ENCODE measurements around the gene RASSF4.

RASSF4 gene

DNA sequence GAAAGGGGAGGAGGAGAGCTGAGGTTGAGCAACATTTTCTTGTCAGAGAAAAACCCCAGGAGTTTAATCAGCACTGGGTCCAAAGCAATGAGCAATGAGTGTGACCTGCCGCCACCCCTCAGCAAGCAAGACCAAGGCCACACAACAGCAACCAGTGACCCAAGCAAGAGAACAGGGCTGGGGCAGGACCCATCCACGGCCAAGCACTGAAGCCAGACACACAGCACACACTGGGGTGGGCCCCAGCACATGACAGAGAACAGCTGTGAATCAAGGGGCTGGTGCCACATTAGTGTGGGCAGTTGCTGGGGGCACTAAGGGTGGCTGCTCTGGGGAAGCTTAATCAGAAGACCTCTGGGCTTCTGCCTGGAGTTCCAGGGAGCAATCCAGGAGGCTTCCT is 32.2 kb upstream of the RASSF4 start:
- TF ChIP-seq CTCF (IDR thresholded peaks at IDR 0.05; ENCODE audit: low read length, missing control alignments), result no peak
- peak; percentile 51 for DNase-seq (ENCODE audit: low read depth)

GRCh38 chr10:44928462-44928861 is 31.1 kb upstream of the RASSF4 start:
- no peak overlapping the region for H3K4me3 ChIP-seq (replicated peaks; ENCODE audit: low read depth, low read length)
- TF ChIP-seq CTCF (IDR thresholded peaks at IDR 0.05; ENCODE audit: low read length, missing control alignments), result no peak
- no peak for DNase-seq (ENCODE audit: low read depth)

More for the DNA sequence above, 32.2 kb upstream of the RASSF4 start:
- H3K4me3 ChIP-seq (replicated peaks; ENCODE audit: low read depth, low read length), result no peak overlapping the region

DNA sequence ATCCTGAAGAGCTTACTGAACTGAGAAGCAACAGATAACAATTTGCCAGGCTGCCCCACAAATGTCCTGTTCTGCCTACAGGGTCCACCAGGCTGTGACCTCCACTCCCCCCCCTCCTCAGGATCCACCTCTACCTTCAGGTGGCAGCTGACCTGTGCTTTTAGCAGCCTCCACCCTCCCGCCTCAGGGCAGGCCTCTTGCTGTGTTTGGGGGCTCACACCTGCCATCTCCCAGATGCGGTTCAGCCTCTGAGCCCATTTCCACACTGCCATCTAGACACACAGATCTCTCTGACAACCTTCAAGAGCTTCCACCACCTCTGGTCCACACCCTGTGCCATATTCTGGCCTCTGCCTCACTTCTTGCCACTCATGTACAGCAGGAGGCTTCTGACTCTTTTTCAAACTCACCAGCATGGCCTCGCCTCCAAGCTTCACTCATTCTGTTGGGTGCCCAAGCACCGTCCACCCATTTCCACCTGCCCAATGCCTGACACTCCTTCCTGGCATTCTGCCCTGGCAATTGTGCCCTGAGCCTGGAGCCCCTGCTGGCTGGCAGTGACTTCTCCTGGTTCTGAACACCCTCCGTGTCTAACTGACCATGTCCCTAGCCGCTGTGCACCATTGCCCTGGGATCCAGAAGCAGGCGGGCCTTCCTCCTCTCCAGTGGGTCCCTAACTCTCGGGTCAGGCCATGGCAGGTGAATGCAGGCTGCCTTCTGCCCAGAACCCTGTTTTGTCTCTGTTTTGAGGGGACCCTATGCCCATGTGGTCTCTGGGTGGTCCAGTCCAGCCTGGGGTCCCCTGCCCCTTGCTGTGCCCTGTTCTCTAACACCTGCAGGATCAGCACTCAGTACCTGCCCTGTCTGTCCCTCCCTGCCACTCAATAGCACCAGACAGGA is 30.0 kb upstream of the RASSF4 start:
- no peak overlapping the region for H3K4me3 ChIP-seq (replicated peaks; ENCODE audit: low read depth, low read length)
- DNase-seq (ENCODE audit: low read depth), result no peak
- TF ChIP-seq CTCF (IDR thresholded peaks at IDR 0.05; ENCODE audit: low read length, missing control alignments), result no peak

DNA sequence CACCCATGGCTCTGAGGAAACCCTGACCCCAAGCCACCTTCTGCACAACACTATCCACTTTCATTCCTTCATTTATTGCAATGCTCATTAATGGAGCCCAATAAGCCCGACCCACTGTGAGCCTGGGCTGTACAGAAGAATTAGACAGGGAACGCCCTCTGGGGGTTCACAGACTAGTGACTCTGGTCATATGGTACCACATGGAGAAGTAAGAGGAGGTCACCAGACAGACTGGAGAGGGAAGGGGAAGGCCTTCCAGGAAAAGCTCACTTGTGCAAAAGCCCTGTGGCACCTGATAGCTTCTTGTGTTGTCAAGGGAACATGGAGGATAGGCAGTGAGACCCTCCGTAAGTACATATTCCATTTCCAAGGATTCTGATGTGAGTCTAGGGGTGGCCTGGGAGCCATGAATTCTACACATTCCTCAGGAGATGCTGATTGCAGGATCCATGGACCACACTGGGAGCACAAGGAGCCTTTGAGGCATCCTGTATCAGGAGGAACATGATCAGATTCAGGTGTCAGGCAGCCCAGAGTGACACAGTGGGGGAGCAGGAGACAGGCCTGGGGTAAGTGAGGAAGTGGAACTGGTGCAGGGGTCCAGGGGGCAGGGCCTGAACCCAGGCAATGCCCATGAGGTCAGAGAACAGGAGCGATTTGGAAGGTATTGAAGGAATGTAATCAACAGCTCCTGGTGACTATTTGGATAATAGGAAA is 28.5 kb upstream of the RASSF4 start:
- no peak overlapping the region for H3K4me3 ChIP-seq (replicated peaks; ENCODE audit: low read depth, low read length)
- TF ChIP-seq CTCF (IDR thresholded peaks at IDR 0.05; ENCODE audit: low read length, missing control alignments), result no peak
- no peak for DNase-seq (ENCODE audit: low read depth)

DNA sequence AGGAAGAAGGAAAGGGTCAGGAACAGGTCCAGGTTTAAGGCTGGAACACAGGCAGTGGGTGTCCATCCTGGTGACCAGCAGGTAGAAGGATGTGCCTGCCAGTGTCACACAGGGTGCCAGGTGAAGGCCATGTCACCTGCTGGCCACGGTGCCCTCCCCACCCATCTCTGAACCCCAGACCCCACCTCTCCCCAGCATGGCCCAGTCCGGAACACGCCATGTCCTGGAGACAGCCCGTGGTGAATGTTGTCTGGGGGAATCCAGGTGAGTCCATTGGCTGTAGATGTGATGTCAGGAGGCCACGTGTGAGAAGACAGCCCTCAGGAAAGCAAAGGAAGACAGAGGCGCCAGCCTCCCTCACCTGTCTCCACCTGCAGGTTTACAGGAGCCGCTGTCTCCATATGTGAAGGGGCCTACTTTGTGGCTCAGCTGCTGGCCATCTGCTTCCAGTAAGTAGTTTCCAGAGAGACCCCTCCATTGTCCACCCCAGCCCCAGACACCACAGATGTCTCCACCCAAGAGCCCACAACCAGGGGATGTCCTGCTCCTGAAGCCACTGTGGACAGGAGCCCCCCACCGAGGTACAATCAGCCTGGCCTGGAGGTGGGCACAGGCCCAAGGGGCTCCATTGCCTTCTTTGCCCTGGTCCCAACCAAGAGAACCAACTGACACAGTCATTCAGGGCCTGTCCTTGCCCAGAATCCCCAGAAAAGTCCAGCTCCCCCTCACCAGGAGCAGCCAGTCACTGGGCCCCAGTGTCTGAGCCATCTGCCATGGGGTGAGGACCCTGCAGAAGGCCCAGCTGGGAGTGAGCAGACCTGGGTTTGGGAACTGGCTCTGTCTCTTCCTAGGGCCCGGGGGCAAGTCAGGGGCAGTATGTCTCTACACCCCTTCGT is 27.7 kb upstream of the RASSF4 start:
- no peak for TF ChIP-seq CTCF (IDR thresholded peaks at IDR 0.05; ENCODE audit: low read length, missing control alignments)
- no peak for DNase-seq (ENCODE audit: low read depth)

GRCh38 chr10:44932517-44933450 is 26.8 kb upstream of the RASSF4 start:
- peak; percentile 87 for DNase-seq (ENCODE audit: low read depth)
- H3K4me3 ChIP-seq (replicated peaks; ENCODE audit: low read depth, low read length), result no peak overlapping the region
- TF ChIP-seq CTCF (IDR thresholded peaks at IDR 0.05; ENCODE audit: low read length, missing control alignments), result peak; percentile 98

More for the DNA sequence above, 27.7 kb upstream of the RASSF4 start:
- H3K4me3 ChIP-seq (replicated peaks; ENCODE audit: low read depth, low read length), result no peak overlapping the region

Data from fibroblast of pulmonary artery (primary cell).